Astrocyte (in vitro differentiated cells and primary cell): Measurements from ENCODE around the gene WDR73. TPM values are rescaled to one million over a fixed set of nuclear protein-coding genes. Genes with fewer than 3 reads are reported as not detected.

Experiments
- DNase-seq: peaks from one replicate; pipeline ENCODE4 v3.0.0-alpha.2; 2010; ENCODE audit warnings: low read depth
- FAIRE-seq: peaks from 2 replicates; lab custom pipeline; 2011; peaks lifted over from hg19 to GRCh38; lab: Jason Lieb, UNC
- H2AFZ ChIP-seq: 2 replicates; pipeline ENCODE4 v1.6.0; 2012; ENCODE audit warnings: low read depth, low read length, inconsistent platforms
- H3K27ac ChIP-seq: 2 replicates; pipeline ENCODE4 v1.5.1; 2011; ENCODE audit warnings: low read depth, low read length, inconsistent platforms
- H3K27me3 ChIP-seq: 2 replicates; pipeline ENCODE4 v1.6.0; 2011; ENCODE audit warnings: low read length, inconsistent platforms; ENCODE audit not compliant: insufficient read depth
- H3K36me3 ChIP-seq: 2 replicates; pipeline ENCODE4 v1.5.1; 2011; ENCODE audit warnings: low read length, inconsistent platforms; ENCODE audit not compliant: insufficient read depth
- H3K4me1 ChIP-seq: 2 replicates; pipeline ENCODE4 v1.5.1; 2011; ENCODE audit warnings: low read length, inconsistent platforms; ENCODE audit not compliant: insufficient read depth
- H3K4me2 ChIP-seq: 2 replicates; pipeline ENCODE4 v1.6.0; 2012; ENCODE audit warnings: low read length, inconsistent platforms
- H3K4me3 ChIP-seq: 2 replicates; pipeline ENCODE4 v1.5.1; 2011; ENCODE audit warnings: low read depth, mild to moderate bottlenecking, low read length, inconsistent platforms; ENCODE audit not compliant: insufficient read depth
- H3K79me2 ChIP-seq: 2 replicates; pipeline ENCODE4 v1.6.0; 2012; ENCODE audit warnings: mild to moderate bottlenecking, low read length, inconsistent platforms; ENCODE audit not compliant: insufficient read depth
- H3K9ac ChIP-seq: 2 replicates; pipeline ENCODE4 v1.6.0; 2012; ENCODE audit warnings: mild to moderate bottlenecking, low read length, inconsistent platforms
- H3K9me3 ChIP-seq: 2 replicates; pipeline ENCODE4 v1.5.1; 2012; ENCODE audit warnings: low read depth, mild to moderate bottlenecking, low read length, inconsistent platforms; ENCODE audit not compliant: insufficient read depth
- H4K20me1 ChIP-seq: 2 replicates; pipeline ENCODE4 v1.6.0; 2012; ENCODE audit warnings: low read length, inconsistent platforms; ENCODE audit not compliant: insufficient read depth
- H3K27ac Mint-ChIP-seq: one replicate; pipeline ENCODE4 v1.8.0; 2021; ENCODE audit warnings: mild to moderate bottlenecking, mixed read lengths; ENCODE audit not compliant: unreplicated experiment
- H3K27me3 Mint-ChIP-seq: one replicate; pipeline ENCODE4 v1.8.0; 2021; ENCODE audit warnings: low read depth, mixed read lengths; ENCODE audit not compliant: unreplicated experiment
- H3K36me3 Mint-ChIP-seq: one replicate; pipeline ENCODE4 v1.8.0; 2021; ENCODE audit warnings: low read depth, mixed read lengths; ENCODE audit not compliant: unreplicated experiment
- H3K4me1 Mint-ChIP-seq: one replicate; pipeline ENCODE4 v1.8.0; 2021; ENCODE audit warnings: low read depth, mixed read lengths; ENCODE audit not compliant: unreplicated experiment
- H3K4me3 Mint-ChIP-seq: one replicate; pipeline ENCODE4 v1.8.0; 2021; ENCODE audit warnings: mild to moderate bottlenecking, moderate library complexity, mixed read lengths; ENCODE audit not compliant: unreplicated experiment
- H3K9me3 Mint-ChIP-seq: one replicate; pipeline ENCODE4 v1.8.0; 2021; ENCODE audit warnings: mild to moderate bottlenecking, mixed read lengths; ENCODE audit not compliant: unreplicated experiment
- CTCF ChIP-seq: IDR thresholded peaks from 2 replicates; pipeline ENCODE4 v1.5.1; 2011; ENCODE audit warnings: low read depth, mild to moderate bottlenecking, inconsistent platforms, low read length, moderate library complexity; ENCODE audit not compliant: insufficient read depth
- EZH2 ChIP-seq: IDR thresholded peaks from 2 replicates; pipeline ENCODE4 v1.6.1; 2012; ENCODE audit warnings: mild to moderate bottlenecking, low read length, inconsistent platforms; ENCODE audit not compliant: insufficient read depth
- total RNA-seq: library from RNA; stranded (reverse); gene quantifications from 2 replicates; pipeline ENCODE4 v1.2.1, GENCODE V29; 2021

Gene WDR73
- total RNA-seq, 1 donor from 2014 or later = 23.9 TPM

GRCh38 chr15:84666373-84666772 is 12.3 kb upstream of the WDR73 start:
- Histone ChIP-seq H2AFZ (no peak overlapping the region), H3K27me3 (no peaks in the 10 kb centered on the region), H3K4me2 (no peak overlapping the region), H3K36me3 (peaks cover 46% of the 10 kb centered on the region), H3K79me2 (no peaks in the 10 kb centered on the region), H3K4me3 (no peak overlapping the region), H3K27ac (no peak overlapping the region), H4K20me1 (peaks cover 9% of the 10 kb centered on the region), H3K4me1 (peaks cover 12% of the 10 kb centered on the region), H3K9me3 (no peaks in the 10 kb centered on the region), H3K9ac (no peak overlapping the region)
- no peak for FAIRE-seq
- TF ChIP-seq CTCF = no peak
- no peak for TF ChIP-seq EZH2
- DNase-seq = no peak
- H3K27ac Mint-ChIP-seq = no peak overlapping the region
- H3K4me1 Mint-ChIP-seq = peaks cover 9% of the 10 kb centered on the region
- H3K27me3 Mint-ChIP-seq = no peaks in the 10 kb centered on the region
- H3K36me3 Mint-ChIP-seq = peaks cover 18% of the 10 kb centered on the region
- H3K4me3 Mint-ChIP-seq = no peak overlapping the region
- no peaks in the 10 kb centered on the region for H3K9me3 Mint-ChIP-seq

- Mint-ChIP-seq H3K36me3 (peaks cover 14% of the 10 kb centered on the region), H3K27me3 (peaks cover 3% of the 10 kb centered on the region), H3K4me1 (no peaks in the 10 kb centered on the region), H3K4me3 (no peak overlapping the region), H3K27ac (no peak overlapping the region), H3K9me3 (peaks cover 3% of the 10 kb centered on the region)
- DNase-seq (no peak), FAIRE-seq (no peak)
- no peaks in the 10 kb centered on the region for H3K9me3 ChIP-seq
- H4K20me1 ChIP-seq = peaks cover 2% of the 10 kb centered on the region
- H3K79me2 ChIP-seq = no peaks in the 10 kb centered on the region
- H3K4me2 ChIP-seq = no peak overlapping the region
- H3K9ac ChIP-seq = no peak overlapping the region
- TF ChIP-seq EZH2 = no peak
- TF ChIP-seq CTCF = no peak
- peaks cover 10% of the 10 kb centered on the region for H3K4me1 ChIP-seq
- H3K36me3 ChIP-seq = peaks cover 10% of the 10 kb centered on the region
- H2AFZ ChIP-seq = no peak overlapping the region
- no peak overlapping the region for H3K27ac ChIP-seq
- no peak overlapping the region for H3K4me3 ChIP-seq
- no peaks in the 10 kb centered on the region for H3K27me3 ChIP-seq
These were observed 6.9 kb upstream of the WDR73 start for GRCh38 chr15:84661001-84661400.

GRCh38 chr15:84659904-84660781 is 6.1 kb upstream of the WDR73 start:
- no peak overlapping the region for H3K4me2 ChIP-seq
- no peaks in the 10 kb centered on the region for H3K9me3 ChIP-seq
- H3K79me2 ChIP-seq = no peaks in the 10 kb centered on the region
- H3K4me1 ChIP-seq = peaks cover 13% of the 10 kb centered on the region
- H3K27me3 ChIP-seq = no peaks in the 10 kb centered on the region
- Mint-ChIP-seq H3K4me3 (no peak overlapping the region), H3K36me3 (peaks cover 10% of the 10 kb centered on the region), H3K27me3 (peaks cover 3% of the 10 kb centered on the region), H3K9me3 (peaks cover 3% of the 10 kb centered on the region), H3K4me1 (peaks cover 3% of the 10 kb centered on the region), H3K27ac (no peak overlapping the region)
- no peak overlapping the region for H2AFZ ChIP-seq
- H3K4me3 ChIP-seq = no peak overlapping the region
- H3K9ac ChIP-seq = no peak overlapping the region
- no peak for TF ChIP-seq CTCF
- TF ChIP-seq EZH2 = no peak
- H3K36me3 ChIP-seq = peaks cover 7% of the 10 kb centered on the region
- H3K27ac ChIP-seq = no peak overlapping the region
- DNase-seq (no peak), FAIRE-seq (no peak)
- H4K20me1 ChIP-seq = peaks cover 2% of the 10 kb centered on the region
